ENCODE results near the gene RDH13. TPM values are rescaled to one million over a fixed set of nuclear protein-coding genes. Genes with fewer than 3 reads are reported as not detected.
"Not testable (repeated sequence)": the region's sequence is repeated elsewhere in the genome, so short reads cannot be mapped to it uniquely, and the experiment has no call there.

RDH13 gene
- total and polyA plus RNA-seq, 2 experiments from 2014 or later, result 28.0 to 36.5 TPM

GRCh38 chr19:55034751-55035150 is 28.2 kb downstream of the RDH13 start (continued):
- TF ChIP-seq ZNF462 (CRISPR knock-in tag; IDR thresholded peaks at IDR 0.05) (no peak), POLR2AphosphoS5 (IDR thresholded peaks at IDR 0.05; ENCODE audit: low read depth) (no peak)

- not testable (repeated sequence) for ATAC-seq; H3K27ac ChIP-seq (ENCODE audit: low read depth); H3K27ac Mint-ChIP-seq; DNase-seq (ENCODE audit: low spot score); H3K27me3 ChIP-seq (ENCODE audit: insufficient read depth); H3K4me2 ChIP-seq; H3K9me3 Mint-ChIP-seq; H3K4me1 Mint-ChIP-seq; H3K36me3 ChIP-seq (ENCODE audit: insufficient read depth); H3F3A ChIP-seq (replicated peaks; ENCODE audit: low read depth); H3K9me2 ChIP-seq (ENCODE audit: insufficient read depth); H3K4me3 Mint-ChIP-seq; H3K4me3 ChIP-seq; H2AFZ ChIP-seq; H3K36me3 Mint-ChIP-seq (ENCODE audit: low read depth); H3K4me1 ChIP-seq (ENCODE audit: insufficient read depth)
- H3K79me2 ChIP-seq (replicated peaks; ENCODE audit: insufficient read depth), result peaks cover 47% of the 10 kb centered on the region
- H4K20me1 ChIP-seq (replicated peaks; ENCODE audit: insufficient read depth), result peaks cover 30% of the 10 kb centered on the region
- H3K27me3 Mint-ChIP-seq (ENCODE audit: insufficient read depth, low read depth, poor library complexity), result peaks cover 12% of the 10 kb centered on the region
These were observed 29.8 kb downstream of the RDH13 start for GRCh38 chr19:55032976-55033643.

- Histone ChIP-seq H3K36me3 (ENCODE audit: insufficient read depth) (no peaks in the 10 kb centered on the region), H3F3A (replicated peaks; ENCODE audit: low read depth) (peaks cover 13% of the 10 kb centered on the region; the same call in 1 of the 2 replicates), H3K27ac (ENCODE audit: low read depth) (no peak overlapping the region), H3K4me2 (no peak overlapping the region), H2AFZ (no peak overlapping the region), H4K20me1 (replicated peaks; ENCODE audit: insufficient read depth) (peaks cover 30% of the 10 kb centered on the region), H3K79me2 (replicated peaks; ENCODE audit: insufficient read depth) (peaks cover 53% of the 10 kb centered on the region), H3K4me3 (no peak overlapping the region), H3K27me3 (ENCODE audit: insufficient read depth) (no peaks in the 10 kb centered on the region), H3K4me1 (ENCODE audit: insufficient read depth) (no peaks in the 10 kb centered on the region), H3K9me2 (ENCODE audit: insufficient read depth) (no peaks in the 10 kb centered on the region)
- peaks cover 5% of the 10 kb centered on the region; the same call in 1 of the 3 replicates for H3K9me3 Mint-ChIP-seq
- H3K4me3 Mint-ChIP-seq, result no peak overlapping the region
- no peak for ATAC-seq
- H3K27ac Mint-ChIP-seq, result no peak overlapping the region
- no peaks in the 10 kb centered on the region for H3K4me1 Mint-ChIP-seq
- DNase-seq (ENCODE audit: low spot score), result no peak
- H3K27me3 Mint-ChIP-seq (ENCODE audit: insufficient read depth, low read depth, poor library complexity), result peaks cover 10% of the 10 kb centered on the region
- H3K36me3 Mint-ChIP-seq (ENCODE audit: low read depth), result peaks cover 3% of the 10 kb centered on the region; the same call in 1 of the 3 replicates
- TF ChIP-seq EZH2 (IDR thresholded peaks at IDR 0.05; ENCODE audit: low read depth, unreplicated experiment) (no peak), EZH2phosphoT487 (IDR thresholded peaks at IDR 0.05; ENCODE audit: unreplicated experiment) (no peak), POLR2AphosphoS5 (IDR thresholded peaks at IDR 0.05; ENCODE audit: low read depth) (no peak), ZNF331 (CRISPR knock-in tag; IDR thresholded peaks at IDR 0.05; ENCODE audit: low read depth) (no peak), REST (IDR thresholded peaks at IDR 0.05; ENCODE audit: unreplicated experiment) (no peak)
These were observed 30.7 kb downstream of the RDH13 start for GRCh38 chr19:55032170-55032800.
